ENCODE results near the gene HIGD1B. TPM values are rescaled to one million over a fixed set of nuclear protein-coding genes. Genes with fewer than 3 reads are reported as not detected.

Gene HIGD1B
- total RNA-seq, 1 experiment from 2014 or later: not detected

DNA sequence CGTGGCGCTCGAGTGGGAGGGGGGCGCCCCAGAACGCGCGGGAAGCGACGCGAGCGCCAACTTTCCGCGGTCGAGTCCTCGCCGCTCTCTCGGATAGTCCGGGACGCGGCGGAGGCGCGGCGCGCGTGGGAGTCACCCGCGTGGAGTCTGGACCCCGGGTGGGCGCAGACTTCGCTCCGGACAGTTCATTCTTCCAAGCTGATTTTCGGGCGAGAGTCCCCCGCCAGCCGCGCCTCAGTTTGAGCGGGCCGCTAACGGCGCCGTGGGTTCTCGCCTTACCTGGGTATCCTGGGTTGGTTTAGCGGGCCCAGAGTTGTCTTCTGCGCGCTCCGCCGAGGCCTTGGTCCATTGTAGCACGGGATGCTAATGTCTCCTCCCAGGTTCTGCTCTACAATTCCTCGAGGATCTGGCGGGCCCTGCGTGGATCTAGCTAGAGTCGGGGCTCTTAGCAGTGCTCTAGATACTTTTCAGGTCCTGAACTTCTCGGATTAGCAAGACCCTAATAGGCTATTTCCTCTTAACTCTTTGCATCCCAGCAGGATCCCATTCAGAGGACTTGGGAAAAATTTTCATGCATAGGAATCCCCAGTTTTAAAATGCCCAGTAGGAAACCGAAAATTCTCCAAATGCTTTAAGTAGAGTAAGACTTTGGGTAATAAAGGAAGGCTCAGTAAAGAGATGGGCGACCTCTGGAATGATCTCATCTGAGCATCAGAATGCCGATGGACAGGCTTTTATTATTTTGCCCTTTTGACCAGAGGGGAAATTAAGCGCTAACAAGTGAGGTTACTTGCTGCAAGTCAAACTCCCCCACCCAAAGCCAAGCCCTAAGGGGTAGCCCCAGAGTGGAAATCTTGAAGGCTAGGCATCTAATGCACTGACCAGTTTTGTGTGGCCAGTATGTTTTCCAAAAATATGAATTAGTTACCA is 17.1 kb upstream of the HIGD1B start:
- DNase-seq (ENCODE audit: low read depth): peak; percentile 54
- in situ Hi-C loops (cut with HindIII; ENCODE audit: low pct_unique_long_range_greater_than_20kb, low sequenced_read_pairs): no loop called here

- in situ Hi-C loops (cut with HindIII; ENCODE audit: low pct_unique_long_range_greater_than_20kb, low sequenced_read_pairs): no loop called here
- no peak for DNase-seq (ENCODE audit: low read depth)
Measured at GRCh38 chr17:44831371-44831770, 16.3 kb upstream of the HIGD1B start.

- in situ Hi-C loops (cut with HindIII; ENCODE audit: low pct_unique_long_range_greater_than_20kb, low sequenced_read_pairs): no loop called here
- no peak for DNase-seq (ENCODE audit: low read depth)
Measured at GRCh38 chr17:44832805-44833204, 14.9 kb upstream of the HIGD1B start.

- in situ Hi-C loops (cut with HindIII; ENCODE audit: low pct_unique_long_range_greater_than_20kb, low sequenced_read_pairs): no loop called here
Measured at GRCh38 chr17:44837196-44837595, 10.5 kb upstream of the HIGD1B start.

GRCh38 chr17:44840274-44840673 is 7.4 kb upstream of the HIGD1B start:
- DNase-seq (ENCODE audit: low read depth): no peak
- in situ Hi-C loops (cut with HindIII; ENCODE audit: low pct_unique_long_range_greater_than_20kb, low sequenced_read_pairs): no loop called here

More at GRCh38 chr17:44837196-44837595, 10.5 kb upstream of the HIGD1B start:
- no peak for DNase-seq (ENCODE audit: low read depth)

DNA sequence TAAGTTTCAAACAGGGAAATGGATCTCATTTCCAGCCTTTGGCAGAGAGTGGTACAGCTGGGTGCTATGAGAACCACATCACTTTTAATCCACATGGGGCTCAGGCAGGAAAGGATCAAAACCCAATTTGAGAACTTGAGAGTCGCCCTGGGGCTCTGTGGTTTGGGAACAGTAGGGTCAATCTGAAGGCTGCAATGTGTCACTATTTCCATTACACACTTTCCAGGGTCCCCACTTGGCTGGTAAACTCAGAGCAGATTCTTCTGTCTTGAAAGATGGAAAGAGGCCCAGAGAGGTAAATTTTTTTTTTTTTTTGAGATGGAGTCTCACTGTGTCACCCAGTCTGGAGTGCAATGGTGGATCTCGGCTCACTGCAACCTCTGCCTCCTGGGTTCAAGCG is 6.7 kb upstream of the HIGD1B start:
- no peak for DNase-seq (ENCODE audit: low read depth)
- in situ Hi-C loops (cut with HindIII; ENCODE audit: low pct_unique_long_range_greater_than_20kb, low sequenced_read_pairs): no loop called here

DNA sequence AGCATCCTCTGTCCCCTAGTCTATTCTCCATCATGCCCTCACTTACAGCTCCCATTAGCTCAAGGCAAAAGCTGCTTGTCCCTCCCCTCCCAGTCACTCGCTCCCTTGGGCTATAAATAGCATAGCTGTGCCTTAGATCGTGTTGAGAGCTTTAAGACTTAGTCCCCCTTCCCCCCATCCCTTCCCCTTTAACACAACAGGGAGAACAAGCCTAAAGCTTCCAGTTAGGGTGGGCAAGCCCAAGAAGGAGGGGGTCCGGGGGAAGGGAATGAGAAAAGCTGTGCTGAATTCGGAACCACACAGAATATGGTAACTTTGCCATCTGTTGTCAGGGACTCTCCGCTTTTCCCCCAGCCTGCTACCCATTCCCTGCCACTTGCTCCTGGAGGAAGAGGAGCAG is 4.9 kb upstream of the HIGD1B start:
- DNase-seq (ENCODE audit: low read depth): no peak
- in situ Hi-C loops (cut with HindIII; ENCODE audit: low pct_unique_long_range_greater_than_20kb, low sequenced_read_pairs): no loop called here

DNA sequence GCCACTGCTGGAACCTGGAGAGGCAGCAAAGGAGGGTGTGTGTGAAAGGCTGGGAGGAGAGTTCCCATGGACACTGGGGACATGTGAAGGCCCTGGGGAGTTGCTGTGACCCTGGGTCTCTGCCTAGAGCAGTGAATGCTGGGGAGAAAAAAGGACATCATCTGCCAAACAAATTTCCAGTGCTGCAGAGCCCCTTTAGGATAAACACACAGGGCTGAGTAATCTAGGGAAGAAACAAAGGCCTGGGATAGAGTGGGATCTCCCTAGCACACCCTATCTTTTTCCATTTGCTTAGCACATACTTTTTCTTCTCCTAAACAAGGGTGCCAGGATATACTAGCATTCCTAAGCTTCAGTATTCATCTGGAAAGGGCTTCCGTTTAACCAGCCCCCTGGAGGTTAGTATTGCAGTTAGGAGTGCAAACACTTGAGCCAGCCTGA is 3.3 kb upstream of the HIGD1B start:
- in situ Hi-C loops (cut with HindIII; ENCODE audit: low pct_unique_long_range_greater_than_20kb, low sequenced_read_pairs): no loop called here
- DNase-seq (ENCODE audit: low read depth): no peak

DNA sequence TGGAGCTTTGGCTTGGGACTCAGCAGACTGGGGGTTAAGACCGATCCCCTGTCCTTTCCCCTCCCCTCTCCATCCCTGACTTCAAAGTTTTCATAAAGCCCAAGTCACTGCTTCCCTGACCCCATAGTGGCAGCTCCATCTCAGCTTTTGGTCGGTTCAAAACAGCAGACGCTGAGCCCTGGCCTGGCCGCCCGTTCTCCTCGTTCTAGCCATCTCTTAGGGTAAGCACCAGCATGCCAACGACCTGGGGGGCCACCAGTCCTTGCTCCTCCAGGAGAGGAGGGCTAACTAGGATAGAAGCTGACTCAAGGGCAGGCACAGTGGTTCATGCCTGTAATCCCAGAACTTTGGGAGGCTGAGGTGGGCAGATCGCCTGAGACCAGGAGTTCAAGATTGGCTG is 1.5 kb upstream of the HIGD1B start:
- DNase-seq (ENCODE audit: low read depth): no peak
- in situ Hi-C loops (cut with HindIII; ENCODE audit: low pct_unique_long_range_greater_than_20kb, low sequenced_read_pairs): no loop called here

GRCh38 chr17:44848257-44848795 is 643 bp downstream of the HIGD1B start:
- in situ Hi-C loops (cut with HindIII; ENCODE audit: low pct_unique_long_range_greater_than_20kb, low sequenced_read_pairs): no loop called here
- no peak for DNase-seq (ENCODE audit: low read depth)

DNA sequence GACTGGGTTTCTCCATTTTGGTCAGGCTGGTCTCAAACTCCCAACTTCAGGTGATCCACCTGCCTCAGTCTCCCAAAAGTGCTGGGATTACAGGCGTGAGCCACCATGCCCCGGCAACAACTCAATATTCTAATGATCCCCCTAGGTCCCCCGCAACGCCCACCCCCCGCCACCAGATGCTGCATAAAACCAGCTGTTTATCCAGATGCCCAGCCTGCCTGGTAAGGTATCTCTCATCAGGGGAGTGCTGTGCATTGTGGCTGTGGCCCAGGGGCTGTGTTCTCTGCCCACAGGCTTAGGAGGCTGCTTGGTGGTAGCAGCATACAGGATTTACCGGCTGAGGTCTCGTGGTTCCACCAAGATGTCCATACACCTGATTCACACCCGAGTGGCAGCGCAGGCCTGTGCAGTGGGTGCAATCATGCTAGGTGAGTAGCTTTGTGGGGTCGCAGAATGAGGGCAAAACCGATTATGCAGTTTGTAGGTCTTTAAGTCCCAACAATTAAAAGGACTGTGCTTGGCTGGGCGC is 1.3 kb downstream of the HIGD1B start:
- DNase-seq (ENCODE audit: low read depth): no peak
- in situ Hi-C loops (cut with HindIII; ENCODE audit: low pct_unique_long_range_greater_than_20kb, low sequenced_read_pairs): no loop called here

GRCh38 chr17:44850025-44850424 is 2.3 kb downstream of the HIGD1B start:
- in situ Hi-C loops (cut with HindIII; ENCODE audit: low pct_unique_long_range_greater_than_20kb, low sequenced_read_pairs): no loop called here
- DNase-seq (ENCODE audit: low read depth): no peak

DNA sequence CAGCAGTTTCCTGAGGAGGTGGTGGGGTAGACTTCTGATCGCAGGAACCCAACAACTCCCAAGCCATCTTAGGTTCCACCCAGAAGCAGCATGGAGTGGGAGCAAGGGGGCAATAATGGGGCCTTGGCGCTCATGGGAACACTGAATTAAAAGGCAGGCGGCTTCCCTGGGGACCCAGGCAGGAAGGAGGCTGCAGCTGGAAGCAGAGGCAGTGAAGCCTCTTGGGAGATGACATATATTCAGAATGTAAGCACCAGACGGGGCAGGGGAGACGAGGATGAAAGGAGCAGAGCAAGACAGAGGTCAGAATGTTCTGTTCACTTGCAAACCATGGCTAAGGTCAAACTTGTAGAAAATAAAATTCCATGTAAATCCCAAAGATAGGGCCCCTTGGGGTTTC is 2.9 kb downstream of the HIGD1B start:
- DNase-seq (ENCODE audit: low read depth): no peak
- in situ Hi-C loops (cut with HindIII; ENCODE audit: low pct_unique_long_range_greater_than_20kb, low sequenced_read_pairs): no loop called here

DNA sequence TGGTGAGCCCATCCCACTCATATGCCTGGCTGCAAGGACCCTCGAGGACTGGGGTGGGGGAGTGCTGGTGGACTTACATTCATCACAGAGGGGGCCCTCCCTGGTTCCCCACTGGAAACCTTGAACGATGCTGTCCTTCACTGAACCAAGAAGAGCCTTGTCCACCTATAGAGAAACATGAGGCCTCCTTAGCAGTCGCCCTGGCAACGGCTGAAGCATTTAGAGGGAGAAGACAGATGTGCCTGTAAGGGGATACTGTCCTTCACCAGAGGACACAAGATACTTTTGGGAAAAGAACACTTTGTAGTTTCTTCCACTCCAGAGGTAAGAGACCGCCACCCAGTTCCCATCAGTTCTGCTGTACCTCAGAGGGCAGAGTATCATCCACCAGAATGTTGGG is 6.5 kb downstream of the HIGD1B start:
- in situ Hi-C loops (cut with HindIII; ENCODE audit: low pct_unique_long_range_greater_than_20kb, low sequenced_read_pairs): no loop called here
- no peak for DNase-seq (ENCODE audit: low read depth)

DNA sequence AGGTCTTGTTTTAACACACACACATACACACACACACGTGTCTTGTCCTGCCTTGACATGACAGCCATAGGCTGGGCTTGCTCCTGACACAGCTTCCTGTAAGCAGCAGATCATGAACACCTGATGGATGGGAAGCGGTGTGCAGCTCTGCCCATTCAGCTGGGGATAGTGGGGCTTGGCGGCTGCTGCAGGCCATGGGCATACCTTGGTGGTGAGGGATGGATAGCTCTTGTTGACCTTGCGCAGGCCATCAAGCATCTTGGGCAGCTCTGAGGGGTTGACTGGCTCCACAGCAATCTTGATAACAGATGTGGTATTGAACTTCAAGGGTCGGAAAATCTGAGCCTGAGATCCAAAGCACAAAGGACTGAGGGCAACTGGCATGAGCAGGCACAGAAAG is 12.0 kb downstream of the HIGD1B start:
- in situ Hi-C loops (cut with HindIII; ENCODE audit: low pct_unique_long_range_greater_than_20kb, low sequenced_read_pairs): no loop called here

GRCh38 chr17:44862278-44862914 is 14.7 kb downstream of the HIGD1B start:
- in situ Hi-C loops (cut with HindIII; ENCODE audit: low pct_unique_long_range_greater_than_20kb, low sequenced_read_pairs): no loop called here
- DNase-seq (ENCODE audit: low read depth): no peak

More for the DNA sequence above, 12.0 kb downstream of the HIGD1B start:
- DNase-seq (ENCODE audit: low read depth): no peak

DNA sequence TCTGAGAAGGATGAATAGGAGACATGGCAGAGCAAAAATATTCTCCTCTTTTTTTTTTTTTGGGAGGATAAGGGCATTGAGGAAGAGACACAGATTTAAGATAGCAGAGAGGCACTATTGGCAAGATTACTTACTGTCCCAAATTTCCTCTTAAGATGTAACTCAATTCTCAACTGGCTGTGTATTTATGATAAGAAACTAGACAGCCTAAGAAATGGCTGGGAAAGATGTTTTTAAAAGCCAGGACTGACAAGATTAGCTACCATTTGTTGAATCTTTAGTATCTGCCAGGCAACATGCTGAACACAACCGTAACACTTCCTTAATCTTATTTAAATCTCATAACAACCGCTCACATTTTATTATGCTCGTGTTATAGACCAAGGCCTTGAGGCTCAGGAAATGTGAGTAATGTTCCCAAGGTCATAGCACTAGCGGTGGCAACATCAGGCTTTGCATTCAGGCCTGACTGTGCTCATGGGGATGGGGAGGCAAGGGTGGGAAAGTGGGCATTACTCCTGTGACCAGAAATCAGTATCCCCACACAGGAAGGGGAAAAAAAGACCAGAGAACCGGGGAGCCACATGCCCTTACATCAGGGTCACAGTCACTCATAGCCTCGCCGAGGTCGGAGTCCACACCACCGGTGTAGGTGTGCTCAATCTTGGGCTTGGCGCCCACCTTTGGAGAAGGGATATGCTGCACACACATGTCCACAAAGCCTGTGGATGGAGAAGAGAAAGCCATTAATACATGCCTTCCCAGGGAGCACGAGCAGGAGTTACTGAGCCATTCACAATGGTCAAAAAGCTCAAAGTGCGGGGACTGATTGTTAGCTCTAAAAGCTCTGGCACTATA is 15.6 kb downstream of the HIGD1B start:
- in situ Hi-C loops (cut with HindIII; ENCODE audit: low pct_unique_long_range_greater_than_20kb, low sequenced_read_pairs): no loop called here
- DNase-seq (ENCODE audit: low read depth): no peak

- in situ Hi-C loops (cut with HindIII; ENCODE audit: low pct_unique_long_range_greater_than_20kb, low sequenced_read_pairs): no loop called here
- no peak for DNase-seq (ENCODE audit: low read depth)
Measured at GRCh38 chr17:44864831-44865230, 17.1 kb downstream of the HIGD1B start.

All from Caki2 (cell line).